Superior temporal gyrus (tissue), 1 donor: ENCODE measurements around the gene SLC25A26.

Experiments used
- DNase-seq: peaks from one replicate; pipeline ENCODE4 v3.0.0-alpha.2; 2016; ENCODE audit errors: extremely low spot score

Gene SLC25A26

DNA sequence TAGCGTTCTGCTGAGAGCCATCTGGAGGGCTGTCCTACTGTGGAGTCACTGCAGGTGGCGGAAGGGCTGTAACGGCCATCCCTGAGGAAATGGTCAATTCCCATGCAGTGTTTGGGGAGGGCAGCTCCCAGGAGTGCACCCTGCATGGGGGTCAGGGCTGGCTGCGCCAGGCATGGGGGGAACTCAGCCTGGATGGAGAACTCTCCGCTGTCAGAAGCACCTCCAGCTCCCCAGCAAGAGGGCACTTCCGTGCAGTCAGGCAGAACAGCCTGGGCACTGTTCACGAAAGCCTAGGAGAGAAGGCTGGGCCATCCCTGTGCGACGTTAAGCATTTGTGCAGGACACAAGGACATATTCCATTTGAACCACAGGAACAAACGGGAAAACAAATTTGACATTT lies 174.8 kb downstream of the SLC25A26 start:
- DNase-seq = no peak

GRCh38 chr3:66396161-66396760 lies 175.5 kb downstream of the SLC25A26 start:
- DNase-seq = no peak

DNA sequence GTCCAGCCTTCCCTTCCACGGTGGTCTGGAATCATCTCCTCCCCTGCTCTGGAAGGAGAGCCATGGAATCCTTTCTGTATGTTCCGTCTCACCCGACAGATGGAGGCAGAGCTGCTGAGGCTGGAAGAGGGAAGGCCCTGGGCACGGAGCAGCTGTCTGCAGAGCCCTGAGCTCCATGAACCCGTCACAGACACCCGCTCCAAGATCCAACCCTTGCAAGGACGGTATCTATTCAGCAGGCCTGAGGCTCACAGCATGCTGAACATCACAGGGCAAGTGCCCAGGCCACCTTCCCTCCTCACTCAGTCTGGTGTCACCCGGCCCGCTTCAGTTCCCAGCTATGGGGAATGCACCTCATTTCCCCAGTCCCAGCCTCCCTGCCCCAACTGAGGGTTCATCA lies 176.1 kb downstream of the SLC25A26 start:
- DNase-seq = no peak

GRCh38 chr3:66397745-66398144 lies 176.9 kb downstream of the SLC25A26 start:
- no peak for DNase-seq

- no peak for DNase-seq
Measured at GRCh38 chr3:66398228-66399025, 177.6 kb downstream of the SLC25A26 start.

DNA sequence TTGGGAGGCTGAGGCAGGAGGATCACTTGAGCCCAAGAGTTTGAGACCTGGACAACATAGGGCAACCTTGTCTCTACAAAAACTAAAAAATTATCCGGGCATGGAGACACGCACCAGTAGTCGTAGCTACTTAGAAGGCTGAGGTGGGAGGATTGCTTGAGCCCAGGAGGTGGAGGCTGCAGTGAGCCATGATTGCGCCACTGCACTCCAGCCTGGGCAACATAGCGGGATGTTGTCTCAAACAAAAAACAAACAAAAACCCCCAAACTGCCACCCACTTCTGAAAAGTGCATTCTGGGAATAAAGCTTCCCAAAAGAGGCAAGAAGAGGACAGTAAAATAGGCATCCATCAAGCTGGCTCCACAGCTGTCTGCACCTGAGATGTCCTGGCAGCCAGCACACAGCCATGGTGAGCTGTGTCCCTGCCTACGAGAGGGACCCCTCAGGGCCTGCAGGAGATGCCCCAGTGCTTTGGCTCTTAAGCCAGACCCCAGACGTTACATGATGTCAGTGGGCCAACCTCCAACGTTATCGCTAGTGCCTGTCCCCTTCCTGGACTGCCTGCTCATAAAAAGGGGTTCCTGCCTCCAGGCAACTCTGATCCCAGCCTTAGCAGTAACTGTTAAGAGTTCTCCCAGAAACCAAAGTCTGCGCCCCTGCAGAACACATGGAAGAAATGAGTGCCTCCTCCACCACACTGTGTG lies 178.9 kb downstream of the SLC25A26 start:
- DNase-seq = no peak

DNA sequence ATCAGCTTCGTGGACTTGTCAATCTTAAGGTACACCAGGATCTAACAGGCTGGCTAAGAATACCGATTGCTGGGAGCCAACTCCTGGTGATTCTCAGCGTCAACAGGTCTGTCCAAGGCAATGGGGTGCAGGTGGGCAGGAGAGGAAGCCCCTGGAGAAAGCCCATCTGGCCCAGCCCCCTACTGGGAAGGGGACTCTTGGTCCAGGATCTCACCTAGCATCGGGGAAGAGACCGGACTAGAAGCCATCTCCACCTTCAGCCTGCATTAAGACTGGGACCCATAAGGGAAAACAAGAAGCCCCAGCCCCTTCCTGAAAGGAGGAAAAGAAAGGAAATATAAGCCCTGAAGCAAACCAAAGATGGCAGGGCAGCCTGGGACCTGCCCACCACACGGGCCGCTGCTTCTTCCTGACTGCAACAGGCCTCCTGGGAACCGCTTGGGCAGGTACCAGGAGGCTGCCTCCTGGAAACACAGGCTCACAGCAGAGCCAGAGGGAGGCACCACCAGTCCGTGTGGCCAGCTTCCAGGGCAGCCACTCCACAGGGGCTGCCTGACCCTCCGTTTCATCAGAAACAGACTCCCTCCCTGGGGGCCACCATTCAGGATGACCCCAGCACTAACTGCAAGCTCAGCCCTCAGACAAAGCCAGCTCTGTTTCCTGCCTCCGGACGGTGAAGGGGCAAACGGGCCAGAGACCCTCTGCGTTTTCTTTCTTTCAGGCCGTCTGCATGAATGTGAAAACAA lies 179.8 kb downstream of the SLC25A26 start:
- no peak for DNase-seq

GRCh38 chr3:66401157-66401550 lies 180.4 kb downstream of the SLC25A26 start:
- DNase-seq = no peak

GRCh38 chr3:66401675-66402491 lies 181.1 kb downstream of the SLC25A26 start:
- no peak for DNase-seq

DNA sequence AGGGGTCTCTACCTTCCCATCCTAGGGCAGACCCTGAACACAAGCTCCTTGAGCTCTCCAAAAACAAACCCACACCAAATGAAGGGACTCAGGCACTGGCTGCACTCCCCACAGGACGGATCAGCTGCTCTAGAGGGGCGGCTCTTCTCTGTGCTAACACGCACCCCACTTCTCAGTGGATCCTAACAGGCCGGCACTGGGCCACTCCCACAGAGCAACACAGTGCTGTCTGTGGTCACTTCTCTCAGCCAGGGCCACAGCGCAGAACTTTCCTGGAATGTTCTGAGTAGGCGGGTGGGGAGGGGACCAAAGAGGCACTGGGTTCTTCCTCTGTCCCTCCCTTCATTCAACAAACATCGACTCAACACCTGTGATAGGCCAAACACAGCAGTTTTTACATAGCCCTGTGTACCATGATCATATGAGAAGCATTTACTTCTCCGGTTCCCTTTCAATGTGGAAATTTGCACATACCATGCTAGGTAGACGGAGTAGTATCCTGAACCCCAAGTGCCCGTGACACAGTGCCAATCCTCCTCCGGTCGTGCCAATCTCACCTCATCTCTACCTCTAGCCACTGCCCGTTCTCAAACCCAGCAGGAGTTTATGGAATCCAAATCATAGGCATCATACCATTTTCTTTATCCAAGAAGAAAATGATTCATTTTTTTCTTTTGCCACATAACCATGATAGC lies 181.9 kb downstream of the SLC25A26 start:
- DNase-seq = no peak

DNA sequence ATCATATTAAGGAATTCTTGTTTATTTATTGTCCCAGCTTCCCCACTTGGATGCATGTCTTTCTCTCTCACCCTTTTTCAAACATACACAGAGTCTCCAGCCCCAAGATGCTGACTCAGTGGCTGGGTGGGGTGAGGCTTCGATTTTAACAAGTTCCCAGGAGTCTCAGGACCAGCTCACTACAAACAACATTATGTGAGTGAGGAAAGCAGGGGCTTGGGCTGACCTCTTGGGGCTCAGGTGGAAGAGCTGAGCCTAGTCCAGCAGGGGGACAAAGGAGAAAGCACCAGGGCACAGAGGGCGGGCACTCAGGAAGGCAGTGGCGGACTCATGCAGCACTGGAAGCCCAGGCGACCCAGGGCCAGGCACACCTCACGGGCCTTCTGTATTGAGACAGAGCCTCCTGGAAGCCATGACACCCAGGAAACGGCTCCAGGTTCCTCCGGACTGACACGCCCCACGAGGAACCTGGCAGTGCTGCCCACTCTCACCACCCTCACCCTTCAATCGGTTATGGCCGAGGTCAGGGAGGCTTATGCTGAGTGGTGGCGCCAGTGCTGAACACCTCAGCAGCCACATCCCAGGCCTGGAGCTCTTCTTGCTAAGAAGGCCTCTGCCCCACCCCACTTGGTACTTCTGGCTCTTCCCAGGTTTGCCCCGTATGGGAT lies 182.7 kb downstream of the SLC25A26 start:
- DNase-seq = no peak

- no peak for DNase-seq
Measured at GRCh38 chr3:66404197-66404596, 183.4 kb downstream of the SLC25A26 start.

- no peak for DNase-seq
Measured at GRCh38 chr3:66404903-66405700, 184.3 kb downstream of the SLC25A26 start.

DNA sequence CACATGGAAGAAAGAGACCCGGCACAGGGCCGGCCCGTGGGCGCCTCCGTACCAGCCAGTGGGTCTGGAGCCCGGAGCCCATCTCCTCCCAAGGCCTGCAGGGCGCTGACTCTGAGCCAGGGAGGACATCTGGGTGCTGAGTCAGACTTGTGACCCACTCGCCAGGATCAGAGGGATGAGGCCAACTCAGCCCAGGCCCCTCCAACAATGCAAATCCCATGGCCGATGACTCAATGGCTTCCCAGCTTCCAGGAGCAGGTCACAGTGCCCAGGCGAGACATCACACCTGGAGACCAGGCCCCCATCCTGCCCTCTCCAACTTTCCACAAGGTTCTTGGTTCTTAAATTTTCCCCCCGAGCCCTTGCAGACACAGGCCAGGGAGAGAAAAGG lies 184.9 kb downstream of the SLC25A26 start:
- peak; percentile 58 for DNase-seq

GRCh38 chr3:66406163-66406562 lies 185.4 kb downstream of the SLC25A26 start:
- DNase-seq = peak; percentile 51

GRCh38 chr3:66406831-66407610 lies 186.2 kb downstream of the SLC25A26 start:
- DNase-seq = no peak

- peak; percentile 84 for DNase-seq
Measured at GRCh38 chr3:66407611-66408218, 186.9 kb downstream of the SLC25A26 start.
